Mesothelial cell of epicardium (in vitro differentiated cells): ENCODE measurements around the gene TMEM164. TPM values are rescaled to one million over a fixed set of nuclear protein-coding genes. Genes with fewer than 3 reads are reported as not detected.

ENCODE experiments used
- DNase-seq, 2 experiments: peaks; one replicate each; pipeline ENCODE4 v3.0.0; 2021; ENCODE audit warnings: low spot score in 2 of 2; ENCODE audit not compliant: unreplicated experiment in 2 of 2
- H3K27ac Mint-ChIP-seq: 2 replicates; pipeline ENCODE4 v1.8.0; 2021; ENCODE audit warnings: mixed read lengths
- H3K27me3 Mint-ChIP-seq: 2 replicates; pipeline ENCODE4 v1.8.0; 2021; ENCODE audit warnings: low read depth, mixed read lengths
- H3K36me3 Mint-ChIP-seq: 2 replicates; pipeline ENCODE4 v1.8.0; 2021; ENCODE audit warnings: mixed read lengths
- H3K4me1 Mint-ChIP-seq: 2 replicates; pipeline ENCODE4 v1.8.0; 2021; ENCODE audit warnings: mixed read lengths
- H3K4me3 Mint-ChIP-seq: 2 replicates; pipeline ENCODE4 v1.8.0; 2021; ENCODE audit warnings: mild to moderate bottlenecking, moderate library complexity, mixed read lengths
- H3K9me3 Mint-ChIP-seq: 2 replicates; pipeline ENCODE4 v1.8.0; 2021; ENCODE audit warnings: mixed read lengths
- total RNA-seq: library from RNA; stranded (reverse); gene quantifications from 3 replicates; pipeline ENCODE4 v1.2.1, GENCODE V29; 2021
- TF ChIP-seq, protein P1 (sequence below): fragments of 200-600 bp; sonication (generic); IDR thresholded peaks from one replicate; pipeline ENCODE4 v1.5.0; 2021; ENCODE audit warnings: antibody characterized with exemption; ENCODE audit not compliant: unreplicated experiment

Gene TMEM164
- total RNA-seq, 1 donor from 2014 or later: 42.5 TPM

DNA sequence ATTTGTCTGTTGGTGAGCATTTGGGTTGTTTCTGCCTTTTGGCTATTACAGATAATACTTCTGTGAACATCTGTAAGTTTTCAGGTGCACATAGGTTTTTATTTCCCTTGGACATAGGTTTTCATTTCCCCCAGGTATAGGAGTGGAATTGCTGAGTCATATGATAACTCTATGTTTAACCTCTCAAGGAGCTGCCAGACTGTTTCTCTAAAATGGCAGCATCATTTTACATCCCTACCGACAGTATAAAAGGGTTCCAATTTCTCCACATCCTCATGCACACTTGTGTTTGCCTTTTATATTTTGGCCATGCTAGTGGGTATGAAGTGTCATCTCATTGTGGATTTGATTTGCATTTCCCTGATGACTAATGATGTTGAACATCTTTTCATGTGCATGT lies 53.5 kb downstream of the TMEM164 start:
- H3K4me3 Mint-ChIP-seq: no peak overlapping the region
- no peaks in the 10 kb centered on the region for H3K27me3 Mint-ChIP-seq
- no peak for DNase-seq
- H3K4me1 Mint-ChIP-seq: peaks cover 2% of the 10 kb centered on the region
- TF ChIP-seq, protein P1, sequence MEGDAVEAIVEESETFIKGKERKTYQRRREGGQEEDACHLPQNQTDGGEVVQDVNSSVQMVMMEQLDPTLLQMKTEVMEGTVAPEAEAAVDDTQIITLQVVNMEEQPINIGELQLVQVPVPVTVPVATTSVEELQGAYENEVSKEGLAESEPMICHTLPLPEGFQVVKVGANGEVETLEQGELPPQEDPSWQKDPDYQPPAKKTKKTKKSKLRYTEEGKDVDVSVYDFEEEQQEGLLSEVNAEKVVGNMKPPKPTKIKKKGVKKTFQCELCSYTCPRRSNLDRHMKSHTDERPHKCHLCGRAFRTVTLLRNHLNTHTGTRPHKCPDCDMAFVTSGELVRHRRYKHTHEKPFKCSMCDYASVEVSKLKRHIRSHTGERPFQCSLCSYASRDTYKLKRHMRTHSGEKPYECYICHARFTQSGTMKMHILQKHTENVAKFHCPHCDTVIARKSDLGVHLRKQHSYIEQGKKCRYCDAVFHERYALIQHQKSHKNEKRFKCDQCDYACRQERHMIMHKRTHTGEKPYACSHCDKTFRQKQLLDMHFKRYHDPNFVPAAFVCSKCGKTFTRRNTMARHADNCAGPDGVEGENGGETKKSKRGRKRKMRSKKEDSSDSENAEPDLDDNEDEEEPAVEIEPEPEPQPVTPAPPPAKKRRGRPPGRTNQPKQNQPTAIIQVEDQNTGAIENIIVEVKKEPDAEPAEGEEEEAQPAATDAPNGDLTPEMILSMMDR: no peak
- H3K27ac Mint-ChIP-seq: no peak overlapping the region
- H3K9me3 Mint-ChIP-seq: peaks cover 8% of the 10 kb centered on the region
- peaks cover 17% of the 10 kb centered on the region for H3K36me3 Mint-ChIP-seq

DNA sequence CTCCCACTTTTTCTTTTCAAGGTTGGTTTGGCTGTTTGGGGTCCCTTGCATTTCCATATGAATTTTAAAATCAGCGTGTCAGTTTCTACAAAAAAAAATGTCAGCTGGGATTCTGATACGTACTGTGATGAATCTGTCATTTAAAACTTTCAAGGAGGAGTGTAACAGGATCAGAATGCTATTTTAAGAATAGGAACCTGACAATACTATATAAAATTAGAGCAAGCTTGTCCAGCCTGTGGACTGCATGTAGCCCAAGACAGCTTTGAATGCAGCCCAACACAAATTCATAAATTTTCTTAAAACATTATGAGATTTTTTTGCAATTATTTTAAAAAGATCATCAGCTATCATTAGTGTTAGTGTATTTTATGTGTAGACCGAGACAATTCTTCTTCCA lies 56.5 kb downstream of the TMEM164 start:
- DNase-seq: no peak
- TF ChIP-seq, protein P1: no peak
- Mint-ChIP-seq H3K27me3 (no peaks in the 10 kb centered on the region), H3K4me1 (no peaks in the 10 kb centered on the region), H3K9me3 (peaks cover 8% of the 10 kb centered on the region), H3K4me3 (no peak overlapping the region), H3K27ac (no peak overlapping the region), H3K36me3 (peaks cover 11% of the 10 kb centered on the region)

DNA sequence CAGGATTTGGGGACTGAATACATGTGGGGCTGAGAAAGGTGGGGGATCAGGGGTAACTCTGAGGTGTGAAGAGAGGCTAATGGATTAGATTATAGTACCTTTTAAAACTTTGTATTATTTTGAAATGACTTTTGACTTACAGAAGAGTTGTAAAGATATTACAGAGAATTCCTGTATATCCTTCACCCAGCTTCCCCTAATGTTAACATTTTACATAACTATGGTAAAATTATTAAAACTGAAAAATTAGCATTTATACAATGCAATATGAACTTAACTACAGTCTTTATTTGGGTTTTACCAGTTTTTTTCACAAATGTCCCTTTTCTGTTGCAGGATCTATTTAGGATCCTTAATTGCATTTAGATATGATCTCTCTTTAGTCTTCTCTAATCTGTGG lies 57.4 kb downstream of the TMEM164 start:
- H3K36me3 Mint-ChIP-seq: peaks cover 8% of the 10 kb centered on the region
- H3K4me3 Mint-ChIP-seq: no peak overlapping the region
- TF ChIP-seq, protein P1: no peak
- DNase-seq: no peak
- no peaks in the 10 kb centered on the region for H3K4me1 Mint-ChIP-seq
- no peaks in the 10 kb centered on the region for H3K27me3 Mint-ChIP-seq
- no peak overlapping the region for H3K27ac Mint-ChIP-seq
- H3K9me3 Mint-ChIP-seq: peaks cover 8% of the 10 kb centered on the region

DNA sequence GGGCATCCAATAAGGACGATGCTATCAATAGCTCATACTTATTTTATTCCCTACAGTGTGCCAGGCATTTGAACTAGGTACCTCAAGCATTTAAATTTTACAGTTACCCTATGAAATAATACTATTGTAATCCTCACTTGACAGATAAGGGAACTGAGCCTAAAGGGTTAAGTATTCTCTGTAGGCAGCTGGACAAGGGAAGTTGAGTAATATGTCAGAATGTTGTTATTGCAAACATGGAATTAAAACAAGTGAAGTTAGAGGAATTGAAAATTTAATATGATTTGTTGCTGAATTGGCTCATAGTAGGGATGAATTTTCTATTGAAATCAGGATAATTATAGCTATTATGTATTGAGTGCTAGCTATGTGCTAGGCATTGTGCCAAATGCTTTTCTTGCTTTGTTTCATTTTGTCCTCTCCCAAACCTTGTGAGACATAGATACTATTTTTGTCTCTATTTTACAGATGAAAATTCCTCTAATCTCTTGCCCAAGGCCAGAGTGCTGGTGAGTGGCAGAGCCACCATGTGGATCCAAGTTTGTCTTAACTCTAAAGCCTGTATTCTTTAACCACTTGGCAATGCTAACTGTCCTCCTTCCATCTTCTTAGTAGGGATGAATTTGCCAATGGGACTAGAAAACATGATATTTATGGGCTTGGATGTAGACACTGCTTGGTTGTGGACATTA lies 58.1 kb downstream of the TMEM164 start:
- H3K27ac Mint-ChIP-seq: no peak overlapping the region
- no peak overlapping the region for H3K4me3 Mint-ChIP-seq
- H3K4me1 Mint-ChIP-seq: no peaks in the 10 kb centered on the region
- peaks cover 8% of the 10 kb centered on the region for H3K9me3 Mint-ChIP-seq
- TF ChIP-seq, protein P1: no peak
- no peaks in the 10 kb centered on the region for H3K27me3 Mint-ChIP-seq
- DNase-seq: no peak
- H3K36me3 Mint-ChIP-seq: peaks cover 8% of the 10 kb centered on the region

DNA sequence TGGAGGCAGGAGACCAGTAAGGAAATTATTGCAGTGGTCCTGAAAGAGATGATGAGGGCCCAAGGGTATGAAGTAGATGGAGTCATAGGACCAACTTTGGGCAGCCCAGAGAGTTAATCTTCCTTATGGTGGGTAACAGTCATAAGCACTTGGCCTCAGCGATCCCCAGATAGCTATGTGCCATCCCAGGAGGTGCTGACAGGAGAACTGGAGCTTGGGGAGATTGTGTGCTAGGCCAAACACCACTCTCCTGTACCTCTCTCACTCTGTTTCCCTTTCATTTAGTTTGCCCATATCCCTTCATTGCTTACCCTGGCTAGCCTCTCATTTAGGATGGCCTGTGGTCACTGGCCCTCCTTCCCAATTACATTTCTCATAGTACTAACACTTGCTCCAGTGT lies 60.0 kb downstream of the TMEM164 start:
- DNase-seq: no peak
- TF ChIP-seq, protein P1: no peak
- Mint-ChIP-seq H3K27me3 (no peaks in the 10 kb centered on the region), H3K4me1 (no peaks in the 10 kb centered on the region), H3K4me3 (no peak overlapping the region), H3K36me3 (peaks cover 6% of the 10 kb centered on the region), H3K27ac (no peak overlapping the region), H3K9me3 (peaks cover 8% of the 10 kb centered on the region)
